GM03348 (cell line): Measurements from ENCODE around the gene CDH4.

Experiments used
- DNase-seq: peaks from one replicate; pipeline ENCODE4 v3.0.0; 2012; ENCODE audit warnings: low spot score

CDH4 gene

GRCh38 chr20:61819921-61820825, 568.1 kb downstream of the CDH4 start:
- DNase-seq, result no peak

- DNase-seq, result no peak
These were observed 569.7 kb downstream of the CDH4 start for GRCh38 chr20:61821735-61822134.

DNA sequence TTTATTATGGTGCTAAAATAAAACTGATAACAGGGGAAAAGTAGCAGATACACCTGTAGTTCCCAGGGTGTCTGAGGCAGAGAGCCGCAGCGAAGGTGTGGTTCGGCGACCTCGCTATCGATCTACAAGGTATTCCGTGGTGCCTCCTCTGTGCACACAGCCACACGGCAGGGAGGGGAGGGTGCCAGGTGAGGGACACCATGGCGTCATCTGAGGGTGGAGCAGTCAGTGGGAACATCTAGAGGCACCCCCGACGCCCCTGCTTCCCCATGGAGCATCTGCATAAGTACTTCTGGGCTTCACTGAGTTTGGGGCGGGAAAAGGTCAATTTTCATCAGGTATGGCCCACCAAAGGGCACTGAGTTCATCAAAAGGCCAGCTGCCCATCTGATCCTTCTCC, 570.3 kb downstream of the CDH4 start:
- DNase-seq, result no peak

DNA sequence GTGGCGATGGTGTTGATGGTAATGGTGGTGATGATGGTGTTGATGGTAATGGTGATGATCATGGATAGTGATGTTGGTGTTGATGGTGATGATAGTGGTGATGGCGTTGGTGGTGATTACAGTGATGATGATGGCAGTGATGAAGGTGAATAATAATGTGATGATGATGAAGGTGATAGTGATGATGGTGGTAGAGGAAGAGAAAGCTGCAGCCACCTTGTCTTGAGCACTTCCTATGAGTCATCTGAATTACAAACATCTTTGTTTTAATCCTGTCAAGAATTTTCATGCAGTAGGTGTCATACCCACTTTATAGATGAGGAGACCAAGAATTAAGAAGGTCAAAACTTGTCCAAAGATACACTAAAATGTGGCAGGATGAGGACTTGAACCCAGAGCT, 571.2 kb downstream of the CDH4 start:
- DNase-seq, result no peak

GRCh38 chr20:61828891-61829290, 576.8 kb downstream of the CDH4 start:
- DNase-seq, result no peak

- no peak for DNase-seq
These were observed 577.5 kb downstream of the CDH4 start for GRCh38 chr20:61829526-61829925.

- DNase-seq, result no peak
These were observed 578.3 kb downstream of the CDH4 start for GRCh38 chr20:61830241-61830930.

DNA sequence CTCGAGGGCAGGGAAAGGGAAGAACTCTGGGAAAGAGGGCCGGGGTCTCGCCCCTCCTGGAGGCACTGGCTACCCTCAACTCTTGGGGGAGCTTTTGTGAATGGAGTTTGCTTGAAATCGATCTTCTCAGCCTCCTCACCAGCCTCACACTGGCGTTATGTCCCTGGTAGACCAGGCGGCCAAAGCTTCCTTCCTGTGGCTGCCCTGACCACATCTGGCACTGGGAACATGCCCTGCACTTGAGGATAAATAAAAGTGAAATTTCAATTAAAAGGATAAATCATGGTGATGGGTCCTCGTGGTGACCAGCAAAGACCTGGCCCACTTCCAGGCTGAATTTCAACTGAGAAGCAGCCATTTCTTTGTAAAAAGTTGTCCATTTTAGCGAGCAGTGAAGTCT, 578.9 kb downstream of the CDH4 start:
- DNase-seq, result no peak

DNA sequence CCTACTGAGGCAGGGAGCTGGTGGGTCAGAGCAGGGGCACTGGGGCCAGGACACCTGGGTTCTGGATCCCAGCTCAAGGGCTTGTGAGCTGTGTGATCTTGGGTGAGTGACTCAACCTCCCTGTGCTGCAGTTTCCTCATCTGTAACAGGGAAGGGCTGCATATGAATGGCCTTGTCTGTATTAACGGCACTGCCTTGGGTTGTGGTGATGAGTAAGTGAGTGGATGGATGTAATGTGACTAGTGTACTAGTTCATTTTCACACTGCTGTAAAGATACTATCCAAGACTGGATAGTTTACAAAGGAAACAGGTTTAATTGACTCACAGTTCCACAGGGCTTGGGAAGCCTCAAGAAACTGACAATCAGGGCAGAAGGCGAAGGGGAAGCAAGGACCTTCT, 580.1 kb downstream of the CDH4 start:
- no peak for DNase-seq

- no peak for DNase-seq
These were observed 581.9 kb downstream of the CDH4 start for GRCh38 chr20:61833807-61834610.

DNA sequence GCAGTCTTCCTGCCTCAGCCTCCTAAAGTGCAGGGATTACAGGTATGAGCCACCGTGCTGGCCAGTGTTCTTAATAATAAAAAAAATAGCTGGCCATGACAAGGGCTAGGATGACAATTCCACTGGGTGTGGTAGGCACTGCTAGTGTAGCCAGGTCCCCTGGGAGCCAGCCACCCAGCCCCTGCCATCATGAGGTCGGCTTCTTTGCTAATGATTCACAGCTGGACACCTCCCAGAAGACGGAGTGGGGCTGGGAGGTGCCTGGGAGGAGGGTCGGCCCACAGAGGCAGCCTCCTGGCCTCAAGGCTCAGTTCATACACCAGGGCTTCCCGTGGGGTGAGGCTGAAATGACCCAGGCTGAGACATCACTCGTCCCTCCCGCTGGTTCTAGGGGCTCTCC, 583.2 kb downstream of the CDH4 start:
- peak; percentile 64 for DNase-seq

GRCh38 chr20:61835791-61836350, 583.8 kb downstream of the CDH4 start:
- no peak for DNase-seq

DNA sequence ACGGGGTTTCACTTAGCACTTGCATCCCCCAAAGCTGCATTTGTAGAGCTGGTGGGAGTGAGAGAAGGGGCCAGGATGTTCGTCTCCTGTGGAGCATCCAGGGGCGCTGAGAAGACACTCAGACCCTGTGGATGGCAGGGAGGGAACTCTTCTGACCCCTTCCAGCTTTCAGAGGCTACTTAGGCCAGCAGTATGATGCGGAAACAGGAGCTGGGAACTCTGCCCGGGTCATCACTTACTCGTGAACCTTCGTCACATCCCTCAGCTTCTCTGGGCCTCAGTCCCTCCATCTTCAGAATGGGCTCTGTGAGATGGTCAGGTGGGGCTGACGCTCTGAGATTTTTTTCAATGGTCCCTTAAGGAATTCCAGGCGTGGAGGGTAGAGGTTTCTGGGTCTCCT, 585.1 kb downstream of the CDH4 start:
- no peak for DNase-seq

DNA sequence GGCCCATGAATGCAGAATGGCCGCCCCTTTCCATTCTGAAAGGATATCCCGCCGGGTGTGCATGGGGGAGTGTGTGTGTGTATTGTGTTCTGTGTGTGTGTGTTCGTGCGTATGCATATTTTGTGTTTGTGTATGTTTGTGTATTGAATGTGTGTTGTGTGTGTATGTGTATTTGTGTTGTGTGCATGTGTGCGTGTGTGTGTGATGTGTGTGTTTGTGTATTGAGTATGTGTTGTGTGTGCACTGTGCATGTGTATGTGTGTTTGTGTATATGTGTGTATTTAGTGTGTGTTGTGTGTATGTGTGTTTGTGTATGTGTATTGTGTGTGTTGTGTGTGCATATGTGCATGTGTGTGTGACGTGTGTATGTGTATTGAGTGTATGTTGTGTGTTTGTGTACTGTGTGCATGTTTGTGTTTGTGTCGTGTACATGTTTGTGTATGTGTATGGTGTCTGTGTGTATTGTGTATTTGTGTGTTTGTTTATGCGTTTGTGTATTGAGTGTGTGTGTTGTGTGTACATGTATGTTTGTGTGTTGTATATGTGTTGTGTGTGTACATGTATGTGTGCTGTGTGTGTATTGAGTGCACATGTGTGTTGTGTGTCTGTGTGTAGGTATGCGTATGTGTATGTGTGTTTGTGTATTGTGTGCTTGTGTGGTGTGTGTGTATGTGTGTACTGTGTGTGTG, 587.3 kb downstream of the CDH4 start:
- no peak for DNase-seq

GRCh38 chr20:61839912-61840778, 588.1 kb downstream of the CDH4 start:
- no peak for DNase-seq

GRCh38 chr20:61840779-61841455, 588.9 kb downstream of the CDH4 start:
- no peak for DNase-seq

DNA sequence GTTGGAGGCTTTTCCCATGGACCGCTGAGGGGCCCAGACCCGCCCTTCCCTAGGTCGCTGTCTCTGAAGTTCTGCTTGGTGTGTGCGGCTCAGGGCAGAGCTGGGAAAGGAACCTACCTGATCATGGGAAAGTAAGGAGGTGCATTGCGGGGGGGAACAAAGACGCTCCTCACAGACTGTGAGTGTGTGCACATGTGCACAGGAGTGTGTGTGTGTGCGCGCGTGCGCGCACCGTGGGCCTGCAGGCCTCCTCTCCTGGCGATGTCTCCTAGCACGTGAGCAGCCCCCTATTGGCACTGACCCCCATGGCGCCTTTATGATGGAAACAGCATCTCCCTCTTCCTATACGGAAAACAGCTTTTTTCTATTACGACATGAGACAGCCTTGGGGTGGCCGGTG, 589.5 kb downstream of the CDH4 start:
- DNase-seq, result no peak

- no peak for DNase-seq
These were observed 589.9 kb downstream of the CDH4 start for GRCh38 chr20:61841966-61842365.

DNA sequence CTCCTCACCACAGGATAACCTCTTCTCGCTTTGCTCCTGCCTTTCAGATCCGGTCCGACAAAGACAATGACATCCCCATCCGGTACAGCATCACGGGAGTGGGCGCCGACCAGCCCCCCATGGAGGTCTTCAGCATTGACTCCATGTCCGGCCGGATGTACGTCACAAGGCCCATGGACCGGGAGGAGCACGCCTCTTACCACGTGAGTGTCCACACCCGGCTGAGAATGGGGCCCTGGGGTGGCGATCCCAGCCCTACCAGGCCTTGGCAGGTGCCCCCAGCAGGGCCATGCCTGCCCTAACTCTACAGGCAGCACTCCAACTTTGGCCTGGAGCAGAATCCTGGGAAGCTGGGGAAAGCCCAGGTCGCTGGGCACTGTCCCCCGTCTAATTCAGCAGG, 592.6 kb downstream of the CDH4 start:
- no peak for DNase-seq

- DNase-seq, result no peak
These were observed 593.2 kb downstream of the CDH4 start for GRCh38 chr20:61845233-61845671.
